NT2/D1 (cell line): ENCODE measurements around the gene RBX1.

ENCODE experiments used
- DNase-seq: peaks from one replicate; pipeline ENCODE4 v3.0.0-alpha.2; 2011; ENCODE audit warnings: low read depth, low spot score
- H3K27me3 ChIP-seq: 2 replicates; pipeline ENCODE4 v1.6.0; 2011; ENCODE audit warnings: mild to moderate bottlenecking; ENCODE audit not compliant: insufficient read length, insufficient read depth
- H3K36me3 ChIP-seq: 2 replicates; pipeline ENCODE4 v1.6.1; 2011; ENCODE audit warnings: mild to moderate bottlenecking, low read length, mixed read lengths; ENCODE audit not compliant: insufficient read depth, insufficient read length
- H3K4me1 ChIP-seq: 2 replicates; pipeline ENCODE4 v1.5.1; 2011; ENCODE audit not compliant: insufficient read depth, insufficient read length
- H3K4me3 ChIP-seq: 2 replicates; pipeline ENCODE4 v1.5.1; 2011; ENCODE audit warnings: low read depth; ENCODE audit not compliant: insufficient read length
- H3K9ac ChIP-seq: 2 replicates; pipeline ENCODE4 v1.6.0; 2011; ENCODE audit warnings: low read depth; ENCODE audit not compliant: insufficient read length
- H3K9me3 ChIP-seq: 2 replicates; pipeline ENCODE4 v1.5.1; 2011; ENCODE audit warnings: mild to moderate bottlenecking, low read length; ENCODE audit not compliant: insufficient read depth
- SUZ12 ChIP-seq: IDR thresholded peaks from 2 replicates; pipeline ENCODE4 v1.6.1; 2011; ENCODE audit not compliant: insufficient read length, insufficient read depth; ENCODE audit errors: extremely low read depth
- YY1 ChIP-seq: IDR thresholded peaks from 2 replicates; pipeline ENCODE4 v1.6.1; 2011; ENCODE audit not compliant: insufficient read length, insufficient read depth
- ZNF274 ChIP-seq: IDR thresholded peaks from 2 replicates; pipeline ENCODE4 v1.6.1; 2011; ENCODE audit warnings: mild to moderate bottlenecking, low read depth, low read length

Gene RBX1

GRCh38 chr22:40972587-40972986, 21.4 kb downstream of the RBX1 start:
- no peaks in the 10 kb centered on the region for H3K9me3 ChIP-seq
- H3K9ac ChIP-seq: no peak overlapping the region
- no peak overlapping the region for H3K4me3 ChIP-seq
- H3K27me3 ChIP-seq: no peaks in the 10 kb centered on the region
- H3K4me1 ChIP-seq: no peaks in the 10 kb centered on the region
- H3K36me3 ChIP-seq: peaks cover 34% of the 10 kb centered on the region
- TF ChIP-seq YY1 (no peak), SUZ12 (no peak), ZNF274 (no peak)
- no peak for DNase-seq

- no peak for TF ChIP-seq YY1
- TF ChIP-seq ZNF274: no peak
- no peak for TF ChIP-seq SUZ12
These were observed 22.0 kb downstream of the RBX1 start for GRCh38 chr22:40973144-40973543.

GRCh38 chr22:40975366-40975765, 24.2 kb downstream of the RBX1 start:
- no peaks in the 10 kb centered on the region for H3K9me3 ChIP-seq
- H3K36me3 ChIP-seq: peaks cover 17% of the 10 kb centered on the region
- H3K9ac ChIP-seq: no peak overlapping the region
- TF ChIP-seq YY1 (no peak), SUZ12 (no peak), ZNF274 (no peak)
- no peaks in the 10 kb centered on the region for H3K27me3 ChIP-seq
- no peak for DNase-seq
- no peaks in the 10 kb centered on the region for H3K4me1 ChIP-seq
- no peak overlapping the region for H3K4me3 ChIP-seq

More at GRCh38 chr22:40973144-40973543, 22.0 kb downstream of the RBX1 start:
- Histone ChIP-seq H3K36me3 (peaks cover 28% of the 10 kb centered on the region), H3K9ac (no peak overlapping the region), H3K4me3 (no peak overlapping the region), H3K27me3 (no peaks in the 10 kb centered on the region), H3K9me3 (no peaks in the 10 kb centered on the region), H3K4me1 (no peaks in the 10 kb centered on the region)
- DNase-seq: no peak

- Histone ChIP-seq H3K9me3 (no peaks in the 10 kb centered on the region), H3K9ac (no peak overlapping the region), H3K27me3 (no peaks in the 10 kb centered on the region), H3K36me3 (peaks cover 10% of the 10 kb centered on the region), H3K4me3 (no peak overlapping the region), H3K4me1 (no peaks in the 10 kb centered on the region)
- DNase-seq: no peak
- no peak for TF ChIP-seq SUZ12
- no peak for TF ChIP-seq ZNF274
- TF ChIP-seq YY1: no peak
These were observed 25.9 kb downstream of the RBX1 start for GRCh38 chr22:40976866-40977700.

GRCh38 chr22:40979198-40979597, 28.0 kb downstream of the RBX1 start:
- Histone ChIP-seq H3K27me3 (no peaks in the 10 kb centered on the region), H3K4me3 (no peak overlapping the region), H3K36me3 (no peaks in the 10 kb centered on the region), H3K9me3 (no peaks in the 10 kb centered on the region), H3K4me1 (no peaks in the 10 kb centered on the region), H3K9ac (no peak overlapping the region)
- no peak for DNase-seq
- TF ChIP-seq YY1 (no peak), SUZ12 (no peak), ZNF274 (no peak)

- Histone ChIP-seq H3K4me3 (no peak overlapping the region), H3K4me1 (no peaks in the 10 kb centered on the region), H3K36me3 (no peaks in the 10 kb centered on the region), H3K27me3 (no peaks in the 10 kb centered on the region), H3K9ac (no peak overlapping the region), H3K9me3 (no peaks in the 10 kb centered on the region)
- no peak for DNase-seq
- TF ChIP-seq SUZ12 (no peak), YY1 (no peak), ZNF274 (no peak)
These were observed 28.7 kb downstream of the RBX1 start for GRCh38 chr22:40979871-40980270.

- Histone ChIP-seq H3K9ac (no peak overlapping the region), H3K4me3 (no peak overlapping the region), H3K9me3 (no peaks in the 10 kb centered on the region), H3K27me3 (no peaks in the 10 kb centered on the region), H3K36me3 (no peaks in the 10 kb centered on the region), H3K4me1 (no peaks in the 10 kb centered on the region)
- no peak for TF ChIP-seq ZNF274
- no peak for TF ChIP-seq SUZ12
- no peak for TF ChIP-seq YY1
- no peak for DNase-seq
These were observed 31.6 kb downstream of the RBX1 start for GRCh38 chr22:40982482-40983385.
